Right lobe of liver (tissue), 4 donors: ENCODE measurements around the gene PXYLP1.

Experiments used
- CTCF ChIP-seq, 4 donors: fragments of 200-600 bp in 3 of 4; fragments of 450-650 bp in 1 of 4; IDR thresholded peaks; one replicate each; pipeline versions ENCODE4 v1.5.1 to v1.8.0; 2016 to 2022; ENCODE audit warnings: antibody characterized with exemption in 4 of 4, mild to moderate bottlenecking in 2 of 4
- POLR2A ChIP-seq: fragments of 450-650 bp; IDR thresholded peaks from one replicate; pipeline ENCODE4 v1.6.1; 2017; ENCODE audit warnings: antibody characterized with exemption, mild to moderate bottlenecking
- donor health status: DM: no; HTN: no; CAD: no.
- donor health status: DM: no; HTN: no; CAD: no.
- donor health status: DM: no; HTN: yes; CAD: no.

GRCh38 chr3:141343077-141343476 lies 111.5 kb downstream of the PXYLP1 start:
- TF ChIP-seq POLR2A (no peak), CTCF (IDR thresholded peaks at IDR 0.05) (no peak)
